K562 (cell line): ENCODE measurements around the gene PPARD. TPM values are rescaled to one million over a fixed set of nuclear protein-coding genes. Genes with fewer than 3 reads are reported as not detected.
A peak's percentile ranks its signal among the peaks of the same experiment; 100 is the strongest.

Source experiments
- ADNP ChIP-seq: fragments of 200-800 bp; sonication (Bioruptor generic); IDR thresholded peaks from 2 replicates; pipeline ENCODE4 v1.6.1; 2016; ENCODE audit warnings: missing genetic modification characterization, missing compliant biosample characterization
- ARHGAP35 ChIP-seq: fragments of 450-650 bp; IDR thresholded peaks from 2 replicates; pipeline ENCODE4 v1.6.1; 2018; ENCODE audit not compliant: partially characterized antibody
- ELK1 ChIP-seq: sonication (generic); formaldehyde crosslinking; IDR thresholded peaks from 2 replicates; pipeline ENCODE4 v1.8.1; 2022; ENCODE audit warnings: missing genetic modification reagents
- GATAD2B ChIP-seq: fragments of 450-650 bp; IDR thresholded peaks from 2 replicates; pipeline ENCODE4 v1.6.1; 2017; ENCODE audit warnings: mild to moderate bottlenecking, borderline replicate concordance
- HMG20A ChIP-seq: fragments of 450-650 bp; formaldehyde crosslinking; conservative IDR thresholded peaks from 2 replicates; pipeline ENCODE4 v1.4.0; 2020; ENCODE audit warnings: mild to moderate bottlenecking, mixed read lengths
- MCM2 ChIP-seq: fragments of 450-650 bp; IDR thresholded peaks from 2 replicates; pipeline ENCODE4 v1.6.1; 2017; ENCODE audit warnings: low read depth, mild to moderate bottlenecking
- RCOR1 ChIP-seq, 2 experiments: IDR thresholded peaks; 2 replicates each; pipeline ENCODE4 v1.6.1; 2012; ENCODE audit warnings: low read depth in 2 of 2, low read length in 2 of 2, borderline replicate concordance in 1 of 2, improper control_type of control experiment in 1 of 2
- SRSF3 ChIP-seq: fragments of 200-400 bp; formaldehyde crosslinking; IDR thresholded peaks from 2 replicates; pipeline ENCODE4 v1.6.1; 2016; ENCODE audit warnings: mild to moderate bottlenecking, low read length, moderate library complexity; ENCODE audit not compliant: insufficient read depth
- STAT5B ChIP-seq: fragments of 250-450 bp; sonication (Bioruptor Pico); IDR thresholded peaks from 2 replicates; pipeline ENCODE4 v1.8.0; 2021; ENCODE audit warnings: mild to moderate bottlenecking, inconsistent platforms
- ZBTB49 ChIP-seq: sonication (generic); formaldehyde crosslinking; IDR thresholded peaks from 2 replicates; pipeline ENCODE4 v1.8.0; 2022; ENCODE audit warnings: missing genetic modification reagents, mild to moderate bottlenecking, borderline replicate concordance
- ZMIZ1 ChIP-seq, 2 experiments: fragments of 150-350 bp in 1 of 2; IDR thresholded peaks; 2 replicates each; pipeline ENCODE4 v1.6.1; 2012 to 2016; ENCODE audit warnings: low read depth in 2 of 2, low read length in 2 of 2, mild to moderate bottlenecking in 1 of 2, moderate library complexity in 1 of 2
- ZNF316 ChIP-seq: fragments of 450-650 bp; IDR thresholded peaks from 2 replicates; pipeline ENCODE4 v1.6.1; 2016
- ZNF639 ChIP-seq, 2 experiments: fragments of 200-800 bp in 1 of 2; sonication (Bioruptor generic) in 1 of 2; sonication (generic) in 1 of 2; formaldehyde crosslinking in 1 of 2; IDR thresholded peaks in 1 of 2; conservative IDR thresholded peaks in 1 of 2; 2 replicates each; pipeline versions ENCODE4 v1.5.0 to v1.6.1; 2016 to 2020; ENCODE audit warnings: missing compliant biosample characterization in 1 of 2, missing genetic modification characterization in 1 of 2, missing genetic modification reagents in 1 of 2
- ZNF740 ChIP-seq, 3 experiments: fragments of 200-800 bp in 1 of 3; sonication (Bioruptor generic) in 1 of 3; sonication (generic) in 1 of 3; formaldehyde crosslinking in 1 of 3; IDR thresholded peaks; 2 replicates each; pipeline versions ENCODE4 v1.6.1 to v1.8.0; 2016 to 2022; ENCODE audit warnings: mild to moderate bottlenecking in 2 of 3, missing compliant biosample characterization in 2 of 3, missing genetic modification characterization in 2 of 3, missing genetic modification reagents in 1 of 3
- ZNF77 ChIP-seq: fragments of 250-450 bp; sonication (Bioruptor Pico); IDR thresholded peaks from 2 replicates; pipeline ENCODE4 v1.5.0; 2020
- polyA plus RNA-seq, 8 experiments: library from polyadenylated mRNA; depleted of rRNA in 4 of 8; stranded (reverse) in 5 of 8; unstranded in 3 of 8; fragments of >200 nt; fragmentation: Nextera tagmentation in 2 of 8; fragmentation: Illumina TruSeq in 1 of 8; extraction: Ambion mirVana in 2 of 8; extraction: Trizol in 1 of 8; gene quantifications; 2 replicates each; pipeline versions ENCODE4 v1.2.1 to v1.2.3, GENCODE V29; 2011 to 2014; ENCODE audit warnings: inconsistent platforms in 1 of 8, missing spikeins in 1 of 8
- total RNA-seq, 7 experiments: library from RNA; depleted of rRNA in 6 of 7; stranded (reverse); fragments of >200 nt in 6 of 7; fragmentation: Illumina TruSeq in 2 of 7; extraction: Trizol in 2 of 7; gene quantifications; 2 replicates each; pipeline versions ENCODE4 v1.2.1 to v1.2.3, GENCODE V29; 2011 to 2021; ENCODE audit warnings: low replicate concordance in 1 of 7

Gene PPARD
- total and polyA plus RNA-seq, 9 of the 15 experiments (the other 6 are each of a cell fraction or from before 2014, with no cell fraction given): 0.14 to 13.2 (median 3.8) TPM

- TF ChIP-seq STAT5B (CRISPR knock-in tag) (no peak), ADNP (no peak), ZNF639 (CRISPR knock-in tag; conservative IDR thresholded peaks at IDR 0.05 in 1 of 2, IDR thresholded peaks at IDR 0.05 in 1 of 2) (no peak), ZMIZ1 (IDR thresholded peaks at IDR 0.05; ENCODE audit: low read depth in 2 of 2, low read length in 2 of 2) (no peak), ZNF77 (no peak), RCOR1 (IDR thresholded peaks at IDR 0.05; ENCODE audit: borderline replicate concordance in 1 of 2, low read depth in 2 of 2, low read length in 2 of 2) (peak in 1 of 2 experiments; percentile 69; a peak in 2 of 4 replicates), ARHGAP35 (no peak), ZBTB49 (CRISPR knock-in tag) (no peak), HMG20A (CRISPR knock-in tag) (no peak), GATAD2B (no peak), MCM2 (no peak), ELK1 (CRISPR knock-in tag) (no peak), SRSF3 (no peak), ZNF316 (no peak), ZNF740 (CRISPR knock-in tag; IDR thresholded peaks at IDR 0.05) (0 out of 2 replicates have a peak, but pooled peaks have one; percentile 41), ZNF740 (tag; IDR thresholded peaks at IDR 0.05) (no peak)
Observed at GRCh38 chr6:35342258-35343091, at the start of gene PPARD (continued).
